ENCODE data around the gene GFRA1. TPM values are rescaled to one million over a fixed set of nuclear protein-coding genes. Genes with fewer than 3 reads are reported as not detected.

GFRA1 gene
- total RNA-seq, 4 donors from 2014 or later = 2.6 to 75.1 (median 48.0) TPM

DNA sequence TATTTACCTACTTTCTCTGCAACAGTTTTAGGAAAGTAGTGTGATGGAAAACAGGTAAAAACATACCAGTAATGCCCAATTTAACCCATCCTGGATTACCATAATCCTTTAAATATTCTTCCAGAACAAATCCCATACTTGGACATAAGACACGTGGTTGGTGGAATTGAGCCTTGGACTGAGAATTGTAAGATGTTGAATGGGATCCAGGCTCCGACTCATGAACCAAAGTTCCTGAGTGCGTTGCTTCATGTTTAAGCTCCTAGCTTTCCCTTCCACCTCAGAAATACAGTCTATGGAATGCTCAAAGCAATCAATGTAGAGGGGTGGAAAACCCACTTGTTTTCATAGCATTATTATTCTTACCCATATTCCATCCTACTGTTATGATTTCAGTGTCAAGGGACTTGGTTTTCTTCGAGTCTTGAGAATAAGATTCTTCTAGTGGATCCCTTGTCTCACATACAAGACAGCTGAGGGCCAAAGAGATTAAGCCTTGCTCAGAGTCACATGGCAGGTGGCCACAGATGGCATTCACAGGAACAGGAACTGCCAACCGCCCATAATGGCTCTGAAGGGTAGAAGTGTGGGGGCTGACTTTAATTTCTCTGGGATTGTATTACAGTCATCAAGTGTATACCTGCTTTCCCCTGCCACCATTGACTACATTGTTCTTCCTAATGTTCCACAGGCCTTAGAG is 171.2 kb downstream of the GFRA1 start:
- TF ChIP-seq, protein P1, sequence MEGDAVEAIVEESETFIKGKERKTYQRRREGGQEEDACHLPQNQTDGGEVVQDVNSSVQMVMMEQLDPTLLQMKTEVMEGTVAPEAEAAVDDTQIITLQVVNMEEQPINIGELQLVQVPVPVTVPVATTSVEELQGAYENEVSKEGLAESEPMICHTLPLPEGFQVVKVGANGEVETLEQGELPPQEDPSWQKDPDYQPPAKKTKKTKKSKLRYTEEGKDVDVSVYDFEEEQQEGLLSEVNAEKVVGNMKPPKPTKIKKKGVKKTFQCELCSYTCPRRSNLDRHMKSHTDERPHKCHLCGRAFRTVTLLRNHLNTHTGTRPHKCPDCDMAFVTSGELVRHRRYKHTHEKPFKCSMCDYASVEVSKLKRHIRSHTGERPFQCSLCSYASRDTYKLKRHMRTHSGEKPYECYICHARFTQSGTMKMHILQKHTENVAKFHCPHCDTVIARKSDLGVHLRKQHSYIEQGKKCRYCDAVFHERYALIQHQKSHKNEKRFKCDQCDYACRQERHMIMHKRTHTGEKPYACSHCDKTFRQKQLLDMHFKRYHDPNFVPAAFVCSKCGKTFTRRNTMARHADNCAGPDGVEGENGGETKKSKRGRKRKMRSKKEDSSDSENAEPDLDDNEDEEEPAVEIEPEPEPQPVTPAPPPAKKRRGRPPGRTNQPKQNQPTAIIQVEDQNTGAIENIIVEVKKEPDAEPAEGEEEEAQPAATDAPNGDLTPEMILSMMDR (IDR thresholded peaks at IDR 0.05) = no peak
- no peak for TF ChIP-seq POLR2A (IDR thresholded peaks at IDR 0.05)
- DNase-seq = no peak
- Histone ChIP-seq H3K4me3 (no peak overlapping the region), H3K4me1 (no peaks in the 10 kb centered on the region), H3K9me3 (no peaks in the 10 kb centered on the region), H3K27ac (no peak overlapping the region), H3K27me3 (no peaks in the 10 kb centered on the region), H3K36me3 (no peaks in the 10 kb centered on the region)
- intact Hi-C loops (cut with DNase I; ENCODE audit: low total_unique reads) = no loop called here

DNA sequence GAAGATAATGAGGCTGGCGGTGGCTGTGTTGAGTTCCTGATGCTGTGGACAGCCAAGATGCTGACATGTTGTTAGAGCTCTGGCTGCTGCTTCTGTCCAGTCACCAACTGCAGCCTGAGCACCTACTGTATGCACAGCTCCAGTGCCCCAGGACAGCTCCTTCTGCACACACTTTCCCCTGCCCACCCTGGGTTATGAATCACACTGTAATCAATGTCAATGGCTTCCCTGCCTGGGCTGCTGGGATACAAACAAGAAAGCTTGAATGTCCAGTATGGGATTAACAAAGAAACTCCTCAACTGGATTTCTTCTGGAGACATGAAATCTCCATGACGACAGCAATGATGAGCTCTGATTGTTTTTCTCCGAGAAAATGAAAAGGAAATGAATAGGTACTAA is 172.0 kb downstream of the GFRA1 start:
- Histone ChIP-seq H3K9me3 (no peaks in the 10 kb centered on the region), H3K27me3 (no peaks in the 10 kb centered on the region), H3K36me3 (no peaks in the 10 kb centered on the region), H3K4me1 (no peaks in the 10 kb centered on the region), H3K4me3 (no peak overlapping the region), H3K27ac (no peak overlapping the region)
- no peak for TF ChIP-seq POLR2A (IDR thresholded peaks at IDR 0.05)
- TF ChIP-seq, protein P1 (IDR thresholded peaks at IDR 0.05) = no peak
- DNase-seq = no peak
- intact Hi-C loops (cut with DNase I; ENCODE audit: low total_unique reads) = no loop called here

DNA sequence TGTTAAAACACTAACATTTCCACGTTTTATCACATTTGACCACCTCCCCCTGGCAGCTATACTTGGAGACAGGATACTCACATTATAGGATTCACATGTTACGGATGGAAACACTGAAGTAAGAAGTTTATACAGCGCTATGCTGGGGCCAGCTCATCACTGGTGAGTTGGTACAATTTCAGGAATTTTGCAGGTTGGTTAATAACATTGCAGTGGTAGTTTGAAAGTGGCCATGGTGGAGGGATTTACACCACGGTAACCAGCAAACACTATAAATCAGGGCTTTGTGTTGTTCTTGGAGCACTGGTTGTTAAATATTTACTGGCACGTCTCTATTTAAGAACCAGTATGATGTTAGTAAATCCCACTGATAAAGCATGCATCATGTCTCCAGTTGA is 174.0 kb downstream of the GFRA1 start:
- no peak for DNase-seq
- Histone ChIP-seq H3K27me3 (no peaks in the 10 kb centered on the region), H3K4me1 (no peaks in the 10 kb centered on the region), H3K9me3 (no peaks in the 10 kb centered on the region), H3K27ac (no peak overlapping the region), H3K4me3 (no peak overlapping the region), H3K36me3 (no peaks in the 10 kb centered on the region)
- intact Hi-C loops (cut with DNase I; ENCODE audit: low total_unique reads) = no loop called here
- TF ChIP-seq POLR2A (IDR thresholded peaks at IDR 0.05) = no peak
- TF ChIP-seq, protein P1 (IDR thresholded peaks at IDR 0.05) = no peak

DNA sequence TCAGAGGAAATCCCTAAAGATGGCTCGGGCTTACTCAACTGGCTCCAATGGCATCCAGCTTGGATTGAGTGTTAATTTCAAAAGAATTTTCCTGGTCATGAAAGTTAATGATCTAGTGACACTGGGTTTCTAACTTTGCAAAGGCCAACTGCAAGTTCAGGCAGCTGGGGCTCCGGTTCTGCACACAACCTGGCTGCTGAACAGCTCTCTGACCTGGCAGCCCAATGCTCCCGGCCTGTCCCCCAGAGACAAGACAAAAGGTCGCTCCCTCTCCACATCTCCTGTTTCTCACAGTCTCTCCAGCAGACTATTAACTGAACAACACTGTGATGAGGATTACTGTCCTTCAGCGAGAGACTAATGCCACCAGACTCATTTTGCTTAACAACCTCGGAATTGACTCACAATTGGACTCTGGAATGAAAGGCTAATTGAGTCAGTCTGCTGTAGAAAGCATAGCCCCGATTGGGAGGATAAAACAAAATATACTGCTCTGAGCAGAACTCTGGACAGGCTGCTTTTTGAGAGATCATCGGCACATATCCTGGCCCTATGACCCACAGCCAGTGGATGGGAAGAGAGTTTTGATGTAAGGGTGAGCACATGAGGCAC is 174.5 kb downstream of the GFRA1 start:
- intact Hi-C loops (cut with DNase I; ENCODE audit: low total_unique reads) = no loop called here
- no peak for DNase-seq
- no peaks in the 10 kb centered on the region for H3K27me3 ChIP-seq

More for the DNA sequence above, 174.5 kb downstream of the GFRA1 start:
- H3K9me3 ChIP-seq = no peaks in the 10 kb centered on the region
- no peak overlapping the region for H3K27ac ChIP-seq
- no peak overlapping the region for H3K4me3 ChIP-seq
- H3K36me3 ChIP-seq = no peaks in the 10 kb centered on the region
- no peak for TF ChIP-seq POLR2A (IDR thresholded peaks at IDR 0.05)
- TF ChIP-seq, protein P1 (IDR thresholded peaks at IDR 0.05) = no peak
- H3K4me1 ChIP-seq = no peaks in the 10 kb centered on the region
